Hippocampal formation (tissue), 2 donors: ENCODE results near the gene RABGEF1.
"Not testable (repeated sequence)": the region's sequence is repeated elsewhere in the genome, so short reads cannot be mapped to it uniquely, and the experiment has no call there.

Experiments
- DNase-seq, 2 donors: peaks; one replicate each; lab custom pipeline; 2025; lab: John Stamatoyannopoulos, UW

The RABGEF1 gene

DNA sequence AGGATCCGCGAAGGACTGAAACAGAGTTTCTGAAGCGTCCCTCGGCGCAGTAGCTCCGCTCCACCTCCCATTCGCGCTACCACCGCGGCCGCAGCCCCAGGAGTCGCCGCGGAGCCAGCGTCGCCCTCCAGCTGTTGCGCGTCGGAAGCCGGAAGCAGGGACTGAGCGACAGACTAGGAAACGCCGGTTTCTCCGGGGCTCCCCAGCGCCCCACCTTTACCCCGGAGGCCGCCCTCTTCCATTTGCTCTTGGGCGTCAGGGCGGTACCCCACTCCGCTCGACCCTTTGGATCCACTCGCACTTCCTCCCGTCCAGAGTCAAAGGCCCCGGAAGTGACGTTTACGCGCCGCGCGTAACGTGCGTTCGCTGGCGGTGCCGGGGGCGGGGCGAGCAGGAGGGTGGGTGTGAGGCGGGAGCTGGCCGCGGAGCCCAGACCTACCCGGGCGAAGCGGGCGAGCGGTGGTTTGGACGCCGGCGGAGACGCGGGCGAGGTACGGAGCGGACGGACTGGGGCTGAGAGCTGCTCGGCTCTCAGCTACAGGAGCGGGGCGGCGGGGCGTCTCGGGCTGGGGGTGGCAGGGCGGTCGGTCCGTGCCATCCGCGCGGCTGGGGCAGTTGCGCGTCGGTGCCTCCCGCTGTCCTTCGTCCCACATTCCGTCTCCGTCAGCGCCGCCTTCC lies at the start of gene RABGEF1:
Gene RABGEF1, plus strand, starts transcription at position 432 of the 678 bp plus-strand sequence. CDS start 31,167 bp downstream, outside the sequence.
- peak; percentile 91 to 94 for DNase-seq

DNA sequence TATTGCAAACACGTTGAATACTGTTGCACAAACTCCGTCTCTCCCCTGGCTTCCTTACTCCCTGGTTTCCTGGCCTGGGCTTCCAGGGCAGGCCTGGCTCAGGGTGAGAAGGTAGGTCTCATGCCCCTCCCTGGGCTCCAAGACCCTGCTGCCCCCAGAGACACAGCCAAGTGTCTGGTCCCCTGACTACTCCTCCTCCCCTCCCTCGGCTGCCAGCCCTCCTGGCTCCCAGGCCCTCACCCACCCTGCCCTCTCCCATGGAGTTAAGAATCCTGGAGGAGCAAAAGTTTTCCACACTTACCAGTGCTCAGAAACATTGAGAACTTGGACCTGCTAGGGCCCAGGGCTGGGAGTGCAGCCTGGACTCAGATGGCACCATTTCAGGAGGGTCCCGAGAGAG lies 47.2 kb upstream of the RABGEF1 start:
- no peak for DNase-seq

DNA sequence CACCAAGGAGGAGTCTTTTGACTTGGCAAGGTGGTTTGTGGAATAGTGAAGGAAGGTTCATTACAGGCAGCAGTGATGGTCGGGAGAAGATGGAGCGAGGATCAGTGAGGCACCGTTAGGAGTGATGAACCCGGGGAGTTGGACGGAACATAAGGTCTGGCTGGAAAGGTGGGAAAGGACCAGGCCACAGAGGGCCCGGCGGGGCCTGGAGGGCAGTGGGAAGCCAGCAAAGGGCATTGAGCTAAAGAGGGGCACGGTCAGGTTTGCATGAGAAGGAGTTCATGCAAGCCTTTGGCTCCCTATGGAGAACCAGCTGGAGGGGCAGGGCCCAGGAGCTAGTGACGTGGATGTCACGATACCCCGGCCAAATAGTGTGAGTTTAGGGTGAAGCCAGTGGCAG lies 46.2 kb upstream of the RABGEF1 start:
- DNase-seq = no peak

DNA sequence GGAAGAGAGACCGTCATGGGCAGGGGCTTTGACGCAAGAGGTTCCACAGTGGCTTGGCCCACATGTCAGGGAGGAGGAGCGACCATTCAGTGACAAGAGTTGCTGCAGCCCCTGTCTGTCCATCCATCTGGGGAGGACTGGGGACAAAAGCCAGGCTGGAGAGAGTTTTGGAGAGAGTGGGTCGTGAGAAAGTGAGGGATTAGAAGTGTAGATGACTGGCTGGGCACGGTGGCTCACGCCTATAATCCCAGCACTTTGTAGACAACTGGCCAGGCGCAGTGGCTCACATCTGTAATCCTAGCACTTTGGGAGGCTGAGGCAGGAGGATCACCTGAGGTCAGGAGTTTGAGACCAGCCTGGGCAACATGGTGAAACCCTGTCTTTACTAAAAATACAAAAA lies 45.1 kb upstream of the RABGEF1 start:
- DNase-seq = not testable (repeated sequence)

DNA sequence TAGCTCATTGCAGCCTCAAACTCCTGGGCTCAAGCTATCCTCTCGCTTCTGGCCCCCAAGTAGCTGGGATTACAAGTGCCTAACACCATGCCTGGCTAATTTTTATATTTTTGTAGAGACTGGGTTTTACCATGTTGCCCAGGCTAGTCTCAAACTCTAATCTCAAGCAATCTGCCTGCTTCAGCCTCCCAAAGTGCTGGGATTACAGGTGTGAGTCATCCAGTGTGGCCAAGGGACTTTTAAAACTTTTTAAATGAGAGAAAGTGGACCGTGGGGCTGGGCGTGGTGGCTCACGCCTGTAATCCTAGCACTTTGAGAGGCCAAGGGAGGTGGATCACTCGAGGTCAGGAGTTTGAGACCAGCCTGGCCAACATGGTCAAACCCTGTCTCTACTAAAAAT lies 44.4 kb upstream of the RABGEF1 start:
- not testable (repeated sequence) for DNase-seq

DNA sequence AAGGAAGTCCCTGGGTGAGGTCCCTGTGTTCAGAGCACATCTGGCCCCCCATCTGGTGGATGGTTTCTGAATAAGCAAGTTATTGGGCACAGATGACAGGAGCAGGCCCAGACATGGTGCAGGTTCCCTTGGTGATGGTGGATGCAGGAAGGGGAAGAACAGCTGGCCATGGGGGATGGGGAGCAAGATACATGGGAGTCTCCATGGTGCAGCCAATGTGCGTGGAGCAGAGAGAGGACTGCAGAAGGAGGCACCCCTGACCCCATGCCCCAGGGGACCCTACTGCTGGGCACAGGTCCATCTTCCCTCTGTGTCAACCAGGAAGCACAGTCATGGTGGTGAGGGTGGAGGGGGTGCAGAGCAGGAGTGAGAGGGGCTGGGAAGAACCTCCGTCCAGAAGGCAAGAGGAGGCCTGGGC lies 43.8 kb upstream of the RABGEF1 start:
- DNase-seq = no peak

DNA sequence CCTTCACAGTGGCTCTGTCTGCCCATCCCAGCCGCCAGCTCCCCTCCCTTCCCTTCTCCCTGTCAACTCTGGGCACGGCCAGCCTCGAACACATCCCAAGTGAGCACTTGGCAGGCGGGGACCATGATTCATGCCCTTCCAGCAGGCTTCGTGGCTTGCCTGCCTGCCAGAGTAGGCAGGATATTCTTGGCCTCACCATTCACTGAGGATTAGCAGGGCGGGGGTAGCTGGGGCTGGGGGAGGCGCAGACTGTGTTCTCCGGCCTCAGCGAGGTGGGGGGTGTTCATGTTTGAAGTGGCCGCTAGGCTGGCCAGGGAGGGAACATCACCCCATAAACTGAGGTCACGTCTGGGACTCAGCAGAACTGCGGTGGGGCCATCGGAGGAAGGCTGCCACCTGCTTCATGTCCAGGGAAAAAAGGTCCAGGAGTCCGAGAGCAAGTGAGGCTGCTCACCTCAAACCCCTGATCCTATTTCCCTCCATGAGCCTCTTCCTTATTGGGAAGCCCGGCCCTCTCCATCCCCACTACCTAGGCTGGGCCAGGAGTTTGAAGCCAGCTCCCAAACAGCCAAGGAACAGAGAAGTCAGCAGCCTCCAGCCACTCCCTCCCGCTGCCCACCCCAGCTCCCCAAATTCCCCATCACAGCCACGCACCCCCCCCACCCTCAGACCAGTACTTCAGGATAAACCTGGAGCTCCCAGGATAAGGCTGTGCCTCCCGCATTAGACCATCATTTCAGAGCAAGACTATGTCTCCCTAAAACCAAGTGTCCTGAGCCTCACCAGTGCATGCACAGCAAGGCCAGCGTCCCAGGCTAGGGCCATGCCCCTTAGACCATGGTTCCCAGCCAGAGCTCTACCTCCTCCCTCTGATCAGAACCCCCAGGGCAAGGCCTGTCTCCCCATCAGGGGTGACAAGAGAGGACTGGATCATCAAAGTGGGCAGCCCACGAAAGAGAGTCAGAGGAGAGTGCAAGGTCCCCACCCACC lies 42.8 kb upstream of the RABGEF1 start:
- peak; percentile 27 to 34 for DNase-seq

DNA sequence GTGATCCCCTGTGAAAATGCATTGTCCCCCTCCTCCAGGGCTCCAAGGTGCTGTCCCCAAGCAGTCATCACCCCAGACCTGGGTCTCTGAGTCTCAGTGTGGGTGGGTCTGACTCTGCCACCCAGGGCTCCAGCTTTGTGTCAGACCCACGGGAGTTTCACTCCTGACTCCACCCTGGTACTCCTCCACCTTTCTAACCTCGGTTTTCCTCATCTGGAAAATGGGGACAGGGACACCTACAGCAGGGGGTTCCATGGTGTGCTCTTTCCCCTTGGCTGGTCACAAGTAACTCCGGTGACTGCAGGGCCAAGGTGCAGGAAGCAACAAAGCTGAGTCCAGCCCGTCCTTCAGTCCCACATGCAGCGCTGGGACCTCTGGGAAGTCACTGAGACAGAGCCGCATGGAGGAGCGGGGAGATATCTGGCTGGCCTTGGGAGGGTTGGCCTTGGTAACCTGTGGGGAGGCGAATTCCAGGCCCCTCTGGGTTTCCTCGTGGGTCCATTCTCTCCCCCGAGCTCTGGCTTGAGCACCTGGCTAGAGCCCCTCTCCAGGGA lies 41.8 kb upstream of the RABGEF1 start:
- DNase-seq = no peak

DNA sequence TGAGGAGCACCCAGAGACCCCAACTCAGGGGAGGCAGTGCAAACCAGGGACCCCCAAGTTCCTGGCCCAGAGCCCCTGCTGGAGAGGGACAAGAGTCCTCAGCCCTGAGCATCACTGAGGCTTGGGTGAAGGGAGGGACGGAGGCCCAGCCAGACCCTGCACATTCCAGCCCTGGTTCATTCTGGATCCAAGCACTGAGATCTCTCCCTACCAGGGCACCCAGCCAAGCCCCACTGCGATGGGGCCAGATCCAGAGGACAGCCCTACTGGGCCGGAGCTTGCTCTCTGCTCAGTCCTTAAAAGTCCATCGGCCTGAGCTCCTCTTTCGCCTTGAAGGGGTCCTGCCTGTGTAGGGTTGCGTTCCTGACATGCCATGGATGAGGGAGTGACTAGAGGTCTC lies 40.5 kb upstream of the RABGEF1 start:
- DNase-seq = peak; percentile 2 to 7

DNA sequence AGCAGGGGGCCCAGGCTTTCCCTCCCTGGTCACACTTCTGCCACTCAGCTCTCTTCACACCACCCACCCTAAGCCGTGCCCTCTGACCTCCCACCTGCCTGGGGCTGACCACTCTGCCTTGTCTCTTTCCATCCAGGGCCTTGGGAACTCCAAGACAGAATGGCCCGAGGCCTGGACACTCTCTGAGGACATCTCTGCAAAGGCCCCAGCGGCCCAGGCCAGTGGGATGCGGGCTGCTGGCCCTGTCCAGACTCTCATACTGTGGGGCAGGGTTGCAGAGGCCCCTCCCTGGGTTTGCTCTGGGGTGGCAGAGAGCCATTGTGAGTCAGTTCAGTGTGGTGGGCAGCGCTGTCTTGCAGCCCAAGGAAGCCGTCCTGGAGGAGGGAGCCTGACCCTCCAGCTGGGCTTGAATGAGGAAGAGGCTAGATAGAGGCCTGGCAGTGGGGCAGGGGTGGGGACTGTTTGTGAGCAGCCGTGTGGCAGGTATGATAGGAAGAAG lies 39.9 kb upstream of the RABGEF1 start:
- no peak for DNase-seq

DNA sequence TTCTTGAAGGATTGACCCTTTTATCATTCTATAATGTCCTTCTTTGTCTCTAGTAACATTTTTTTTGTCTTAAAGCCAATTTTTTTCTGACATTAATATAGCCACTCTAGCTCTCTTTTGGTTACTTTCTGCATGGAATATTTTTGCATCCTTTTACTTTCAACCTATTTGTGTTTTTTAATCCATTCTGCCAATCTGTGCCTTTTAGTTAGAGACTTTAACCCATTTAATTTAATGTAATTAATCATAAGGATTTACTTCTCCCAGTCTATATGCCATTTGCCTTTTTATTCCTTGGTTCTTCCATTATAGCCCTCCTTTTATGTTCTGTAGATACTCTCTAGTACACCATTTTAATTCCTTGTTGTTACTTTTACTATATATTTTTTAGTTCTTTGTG lies 32.7 kb upstream of the RABGEF1 start:
- DNase-seq = no peak

DNA sequence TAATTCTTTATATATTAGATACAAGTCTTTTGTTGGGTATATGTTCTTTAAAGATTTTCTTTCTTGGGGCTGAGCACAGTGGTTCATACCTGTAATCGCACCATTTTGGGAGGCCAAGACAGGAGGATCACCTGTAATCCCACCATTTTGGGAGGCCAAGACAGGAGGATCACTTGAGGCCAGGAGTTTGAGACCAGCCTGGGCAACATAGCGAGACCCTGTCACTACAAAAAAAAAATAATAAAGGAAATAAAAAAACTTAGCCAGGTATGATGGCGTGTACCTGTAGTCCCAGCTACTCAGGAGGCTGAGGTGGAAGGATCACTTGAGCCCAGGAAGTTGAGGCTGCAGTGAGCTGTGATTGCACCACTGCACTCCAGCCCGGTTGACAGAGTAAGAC lies 29.8 kb upstream of the RABGEF1 start:
- DNase-seq = not testable (repeated sequence)

DNA sequence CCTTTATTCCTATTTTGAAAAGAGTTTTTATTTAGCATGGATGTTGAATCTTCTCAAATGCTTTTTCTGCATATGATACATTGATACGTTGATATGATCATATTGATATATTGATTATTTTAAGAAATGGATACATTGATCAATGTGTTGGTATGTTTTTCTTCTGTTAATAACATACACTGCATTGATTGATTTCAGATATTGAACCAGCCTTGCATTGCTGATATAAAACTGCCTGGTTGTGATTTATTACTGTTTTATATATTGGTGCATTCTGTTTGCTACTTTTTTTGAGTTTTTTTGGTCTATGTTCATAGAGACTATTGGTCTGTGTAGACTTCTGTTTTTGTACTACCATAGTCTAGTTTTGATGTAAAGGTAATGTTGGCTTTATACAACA lies 26.8 kb upstream of the RABGEF1 start:
- DNase-seq = no peak

DNA sequence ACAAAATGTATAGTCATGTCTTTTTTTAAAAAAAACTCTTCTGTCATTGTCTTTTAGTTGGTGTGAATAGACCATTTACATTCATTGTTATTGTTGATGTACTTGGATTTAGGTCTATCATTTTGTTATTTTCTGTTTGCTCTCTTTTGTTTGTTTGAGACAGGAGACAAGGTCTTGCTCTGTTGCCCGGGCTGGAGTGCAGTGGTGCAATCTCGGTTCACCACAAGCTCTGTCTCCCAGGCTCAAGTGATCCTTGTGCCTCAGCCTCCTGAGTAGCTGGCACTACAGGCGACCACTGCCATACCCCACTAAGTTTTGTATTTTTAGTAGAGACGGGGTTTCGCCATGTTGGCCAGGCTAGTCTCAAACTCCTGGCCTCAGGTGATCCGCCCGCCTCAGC lies 23.9 kb upstream of the RABGEF1 start:
- not testable (repeated sequence) for DNase-seq

DNA sequence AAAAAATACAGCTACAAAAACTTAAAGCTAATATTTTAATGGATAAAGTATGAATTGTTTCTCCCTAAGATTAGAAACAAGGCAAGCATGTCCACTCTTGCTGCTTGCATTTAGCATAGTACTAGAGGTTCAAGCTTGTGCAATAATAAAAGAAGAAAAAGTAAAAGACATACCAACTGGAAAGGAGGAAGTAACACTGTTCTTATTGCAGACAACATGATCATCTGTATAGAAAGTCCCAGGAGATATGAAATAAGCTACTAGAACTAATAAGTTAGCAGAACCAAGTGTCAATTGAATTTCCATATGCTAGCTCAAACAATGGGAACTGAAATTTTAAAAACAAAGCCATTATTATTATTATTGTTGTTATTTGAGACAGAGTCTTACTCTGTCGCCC lies 20.0 kb upstream of the RABGEF1 start:
- no peak for DNase-seq

DNA sequence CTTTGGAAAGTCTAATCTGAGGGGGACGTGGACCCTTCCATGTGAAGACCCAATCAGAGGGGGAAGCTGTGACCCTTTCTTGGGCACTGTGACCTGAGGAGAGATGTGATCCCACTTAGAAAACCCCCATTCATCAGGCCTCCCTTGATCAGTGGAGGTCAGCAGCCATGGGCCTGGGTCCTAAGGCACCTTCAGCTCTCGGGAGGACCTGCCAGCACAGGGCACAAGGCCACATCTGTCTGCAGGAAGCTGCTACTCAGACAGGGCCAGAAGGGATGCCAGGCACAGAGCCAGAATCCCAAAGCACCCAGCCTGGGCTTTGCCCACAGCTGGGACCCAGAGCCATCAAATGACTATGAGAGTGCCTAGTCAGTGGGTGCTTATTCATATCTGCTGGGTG lies 14.7 kb upstream of the RABGEF1 start:
- no peak for DNase-seq

DNA sequence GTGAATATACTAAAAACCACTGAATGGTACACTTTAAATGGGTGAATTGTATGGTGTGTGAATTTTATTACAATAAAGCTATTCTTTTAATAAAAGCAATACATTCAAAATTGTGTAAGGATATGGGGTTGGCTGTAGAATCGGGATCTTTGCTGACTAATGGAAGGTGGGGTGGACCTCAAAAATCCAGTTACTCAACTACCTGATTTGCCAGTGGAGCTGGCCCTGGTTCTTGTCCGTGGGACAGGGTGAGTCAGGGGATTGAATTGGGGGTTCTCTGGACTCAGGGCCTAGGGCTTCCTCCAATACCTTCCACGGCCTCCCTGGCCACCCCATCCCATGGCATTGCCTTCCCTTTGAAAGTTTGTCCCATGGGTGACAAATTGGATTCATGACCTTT lies 13.5 kb upstream of the RABGEF1 start:
- DNase-seq = no peak

DNA sequence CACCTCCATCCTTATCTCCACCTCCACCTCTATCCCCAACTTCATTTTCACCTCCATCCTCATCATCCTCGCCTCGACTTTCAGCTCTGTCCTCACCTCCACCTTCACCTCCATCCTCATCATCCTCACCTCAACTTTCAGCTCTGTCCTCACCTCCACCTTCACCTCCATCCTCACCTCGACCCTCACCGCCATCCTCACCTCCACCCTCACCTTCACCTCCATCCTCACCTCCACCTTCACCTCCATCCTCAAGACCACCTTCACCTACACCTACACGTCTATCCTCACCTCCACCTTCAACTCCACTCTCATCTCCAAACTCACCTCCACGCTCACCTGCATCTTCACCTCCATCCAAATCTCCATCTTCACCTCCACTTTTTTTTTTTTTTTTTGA lies 12.0 kb upstream of the RABGEF1 start:
- no peak for DNase-seq

DNA sequence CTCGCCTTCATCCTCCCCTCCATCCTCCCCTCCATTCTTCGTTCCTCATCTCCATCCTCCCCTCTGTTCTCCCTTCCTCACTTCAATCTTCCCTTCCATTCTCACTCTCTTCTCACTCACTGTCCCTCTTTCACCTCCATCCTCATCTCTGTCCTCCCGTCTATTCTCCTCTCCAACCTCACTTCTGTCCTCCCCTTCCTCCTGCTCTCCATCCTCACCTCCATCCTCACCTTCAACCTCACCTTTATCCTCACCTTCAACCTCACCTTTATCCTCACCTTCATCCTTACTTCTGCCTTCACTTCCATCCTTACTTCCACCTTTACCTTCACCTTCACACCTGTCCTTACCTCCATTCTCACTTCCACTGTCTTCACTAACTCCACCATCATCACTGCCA lies 11.3 kb upstream of the RABGEF1 start:
- DNase-seq = no peak

DNA sequence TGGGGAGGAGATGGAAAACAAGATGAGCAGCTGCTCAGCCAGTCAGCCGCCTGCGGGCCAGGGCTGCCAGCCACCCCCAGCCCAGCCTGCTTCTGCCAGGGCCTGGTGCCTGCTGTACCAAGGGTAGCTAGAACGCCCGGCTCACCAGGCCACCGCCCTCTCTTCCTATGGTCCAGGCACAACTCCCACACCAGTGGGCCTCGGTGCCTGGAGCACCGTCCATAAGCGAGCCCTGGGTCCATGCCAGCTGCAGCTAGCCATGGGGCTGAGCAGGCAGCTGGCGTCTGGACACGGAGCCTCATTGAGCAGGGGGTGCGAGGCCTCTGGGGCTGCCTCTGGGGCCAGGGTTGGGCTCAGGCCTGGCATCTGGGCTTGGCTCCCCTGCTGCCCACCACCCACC lies 8.5 kb upstream of the RABGEF1 start:
- DNase-seq = no peak

DNA sequence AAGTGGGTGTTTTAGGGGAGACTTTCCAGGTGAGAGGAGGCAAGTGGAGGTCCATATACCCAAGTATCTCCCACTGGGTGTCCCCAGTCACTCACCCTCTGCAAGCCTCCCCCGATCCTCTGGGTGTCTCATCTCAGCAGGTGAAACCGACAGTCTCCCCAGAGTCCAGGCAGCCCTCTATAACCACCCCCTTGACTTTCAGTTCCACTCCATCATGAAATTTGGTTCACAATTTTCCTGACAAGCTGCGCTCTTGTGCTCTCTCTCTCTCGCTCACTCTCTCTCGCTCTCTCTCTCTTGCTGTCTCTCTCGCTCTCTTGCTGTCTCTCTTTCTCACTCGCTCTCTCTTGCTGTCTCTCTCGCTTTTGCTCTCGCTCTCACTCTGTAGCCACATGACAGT lies 8.1 kb upstream of the RABGEF1 start:
- DNase-seq = no peak

DNA sequence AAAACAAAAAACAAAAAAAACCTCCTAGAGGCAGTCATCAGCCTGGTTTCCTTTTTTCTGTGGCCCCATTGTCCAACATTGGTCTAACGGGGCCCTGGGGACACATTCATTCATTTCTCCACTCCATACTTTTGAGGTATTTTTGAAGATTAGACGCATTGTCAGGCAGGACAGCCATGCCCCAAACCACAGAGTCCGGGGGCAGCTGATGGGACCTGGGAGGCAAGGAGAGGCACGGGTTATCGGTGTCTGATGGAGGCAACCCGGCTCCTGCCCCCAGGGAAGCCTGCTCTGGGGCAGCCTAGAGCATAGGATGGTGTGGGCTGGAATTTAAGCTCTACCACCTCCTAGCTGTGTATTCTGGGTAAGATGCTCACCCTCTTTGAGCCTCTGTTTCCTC lies 6.5 kb upstream of the RABGEF1 start:
- no peak for DNase-seq

DNA sequence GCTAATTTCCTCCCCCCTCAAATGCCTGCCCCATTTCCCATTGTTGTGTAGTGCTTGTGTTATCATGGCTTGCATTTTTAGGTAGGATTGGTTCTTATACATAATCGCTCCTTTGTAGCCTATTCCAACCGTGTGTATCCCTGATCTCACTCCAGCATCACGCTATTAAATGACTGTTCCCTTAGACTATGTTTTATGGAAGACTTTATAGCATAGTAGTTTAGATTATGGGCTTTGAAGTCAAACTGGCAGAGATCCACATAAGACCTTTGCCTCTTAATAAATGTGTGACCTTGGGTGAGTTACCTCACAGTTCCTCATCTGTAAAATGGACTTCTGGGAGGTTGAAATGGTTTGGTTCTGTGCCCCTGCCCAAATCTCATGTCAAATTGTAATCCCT lies 5.4 kb upstream of the RABGEF1 start:
- DNase-seq = no peak
